ENCODE measurements around the gene TRANK1.
"Not testable (repeated sequence)": the region's sequence is repeated elsewhere in the genome, so short reads cannot be mapped to it uniquely, and the experiment has no call there.

Gene TRANK1

DNA sequence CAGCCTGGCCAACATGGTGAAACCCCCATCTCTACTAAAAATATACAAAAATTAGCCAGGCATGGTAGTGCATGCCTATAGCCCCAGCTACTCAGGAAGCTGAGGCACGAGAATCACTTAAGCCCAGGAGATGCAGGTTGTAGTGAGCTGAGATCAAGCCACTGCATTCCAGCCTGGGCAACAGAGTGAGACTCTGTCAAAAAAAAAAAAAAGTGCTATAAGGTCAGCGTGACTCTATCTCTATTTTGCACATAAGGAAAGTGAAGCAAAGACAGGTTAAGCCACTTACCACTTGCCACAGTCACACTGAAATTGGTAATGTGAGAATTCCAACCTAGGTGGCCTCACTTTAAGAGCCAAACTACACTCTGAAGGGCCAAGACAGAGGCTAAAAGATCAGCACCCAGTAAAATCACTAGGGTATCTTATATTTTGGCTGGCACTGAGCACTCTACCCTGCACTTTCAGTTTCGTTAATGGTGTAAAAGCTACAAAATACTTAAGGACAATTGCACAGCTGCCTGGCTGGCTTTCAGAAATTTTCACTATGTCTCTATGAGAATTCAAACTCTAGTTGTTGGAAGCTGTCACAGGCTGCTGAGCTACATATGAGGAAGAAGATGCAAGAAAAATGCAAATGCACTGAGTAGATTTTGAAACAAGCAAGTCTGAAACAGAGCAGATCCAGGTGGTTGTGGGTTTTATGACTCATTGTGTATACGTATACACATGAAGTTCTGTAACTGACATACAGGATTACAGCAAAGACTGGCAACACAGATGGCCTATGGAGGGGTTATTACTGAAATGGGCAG, 32.7 kb downstream of the TRANK1 start:
- DNase-seq: no peak

DNA sequence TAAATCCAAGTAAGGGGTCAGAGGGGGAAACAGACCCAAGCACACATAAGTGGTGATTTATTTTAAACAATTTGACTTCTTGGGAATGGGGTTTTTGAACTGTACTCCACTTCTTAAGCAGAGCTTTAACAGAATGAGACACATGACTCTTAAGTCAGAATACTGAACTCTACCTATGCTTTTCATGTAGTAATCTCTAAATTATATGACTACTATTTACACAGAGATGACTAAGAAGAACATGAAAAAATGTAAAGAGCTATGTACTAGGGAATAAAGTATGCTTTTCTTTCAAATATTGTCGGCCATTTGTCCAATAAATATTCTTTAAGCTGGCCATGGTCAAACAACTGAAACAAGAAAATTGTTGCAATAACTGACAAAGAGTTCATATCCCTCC, 35.2 kb downstream of the TRANK1 start:
- no peak for DNase-seq

DNA sequence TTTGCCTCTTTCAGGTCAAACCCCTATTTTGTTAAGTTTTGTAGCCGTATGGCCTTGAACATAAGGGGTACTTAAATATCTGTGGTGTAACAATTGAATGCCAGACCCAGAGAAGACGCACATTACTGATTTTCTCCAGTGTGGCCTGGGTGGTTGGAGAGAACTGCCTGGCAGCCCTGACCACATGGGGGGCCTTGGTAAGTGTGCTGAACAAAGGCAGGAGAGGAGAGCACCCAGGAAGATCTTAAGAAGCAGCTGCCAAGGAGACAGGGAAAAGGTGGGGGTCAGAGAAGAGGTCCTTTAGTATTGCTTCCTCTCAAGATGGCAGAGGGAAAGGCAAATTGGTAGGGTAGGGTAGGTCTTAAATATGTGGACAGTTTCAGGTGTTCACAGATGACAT, 35.7 kb downstream of the TRANK1 start:
- no peak for DNase-seq

GRCh38 chr3:36908647-36909180, 36.1 kb downstream of the TRANK1 start:
- no peak for DNase-seq

GRCh38 chr3:36907911-36908646, 36.8 kb downstream of the TRANK1 start:
- DNase-seq: peak; percentile 11

DNA sequence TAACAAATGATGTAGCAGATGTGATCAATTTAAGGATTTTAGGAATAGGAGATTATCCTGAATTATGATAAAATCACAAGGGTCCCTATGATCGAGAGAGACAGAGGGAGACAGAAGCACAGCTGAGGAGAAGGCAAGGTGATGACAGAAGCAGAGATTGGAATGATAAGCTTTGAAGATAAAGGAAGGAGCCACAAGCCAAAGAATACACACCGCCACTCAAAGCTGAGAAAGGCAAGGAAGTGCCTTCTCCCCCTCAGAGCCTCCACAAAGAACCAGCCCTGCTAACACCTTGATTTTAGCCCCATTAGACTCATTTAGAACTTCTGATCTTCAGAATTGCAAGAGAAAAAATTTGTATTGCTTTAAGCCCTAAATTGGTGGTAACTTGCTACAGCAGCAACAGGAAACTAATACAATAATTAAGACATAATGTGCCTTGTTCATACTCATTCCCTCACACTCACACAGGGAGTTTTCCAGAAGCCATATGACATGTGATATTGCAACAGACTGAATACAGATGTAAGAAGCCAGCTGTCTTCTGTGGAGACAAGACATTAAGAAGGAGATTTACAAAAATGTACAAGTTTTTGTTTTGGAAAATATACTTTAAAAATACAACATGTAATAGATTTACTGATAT, 38.2 kb downstream of the TRANK1 start:
- no peak for DNase-seq

GRCh38 chr3:36905545-36905944, 39.3 kb downstream of the TRANK1 start:
- DNase-seq: no peak

- no peak for DNase-seq
Measured at GRCh38 chr3:36904641-36905040, 40.2 kb downstream of the TRANK1 start.

DNA sequence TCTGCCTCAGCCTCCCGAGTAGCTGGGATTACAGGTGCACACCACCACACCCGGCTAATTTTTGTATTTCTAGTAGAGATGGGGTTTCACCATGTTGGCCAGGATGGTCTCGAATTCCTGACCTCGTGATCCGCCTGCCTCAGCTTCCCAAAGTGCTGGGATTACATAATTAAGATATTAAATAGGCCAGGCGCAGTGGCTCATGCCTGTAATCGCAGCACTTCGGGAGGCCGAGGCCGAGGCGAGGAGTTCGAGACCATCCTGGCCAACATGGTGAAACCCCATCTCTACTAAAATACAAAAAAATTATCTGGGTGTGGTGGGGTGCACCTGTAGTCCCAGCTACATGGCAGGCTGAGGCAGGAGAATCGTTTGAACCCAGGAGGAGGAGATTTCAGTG, 40.8 kb downstream of the TRANK1 start:
- not testable (repeated sequence) for DNase-seq

DNA sequence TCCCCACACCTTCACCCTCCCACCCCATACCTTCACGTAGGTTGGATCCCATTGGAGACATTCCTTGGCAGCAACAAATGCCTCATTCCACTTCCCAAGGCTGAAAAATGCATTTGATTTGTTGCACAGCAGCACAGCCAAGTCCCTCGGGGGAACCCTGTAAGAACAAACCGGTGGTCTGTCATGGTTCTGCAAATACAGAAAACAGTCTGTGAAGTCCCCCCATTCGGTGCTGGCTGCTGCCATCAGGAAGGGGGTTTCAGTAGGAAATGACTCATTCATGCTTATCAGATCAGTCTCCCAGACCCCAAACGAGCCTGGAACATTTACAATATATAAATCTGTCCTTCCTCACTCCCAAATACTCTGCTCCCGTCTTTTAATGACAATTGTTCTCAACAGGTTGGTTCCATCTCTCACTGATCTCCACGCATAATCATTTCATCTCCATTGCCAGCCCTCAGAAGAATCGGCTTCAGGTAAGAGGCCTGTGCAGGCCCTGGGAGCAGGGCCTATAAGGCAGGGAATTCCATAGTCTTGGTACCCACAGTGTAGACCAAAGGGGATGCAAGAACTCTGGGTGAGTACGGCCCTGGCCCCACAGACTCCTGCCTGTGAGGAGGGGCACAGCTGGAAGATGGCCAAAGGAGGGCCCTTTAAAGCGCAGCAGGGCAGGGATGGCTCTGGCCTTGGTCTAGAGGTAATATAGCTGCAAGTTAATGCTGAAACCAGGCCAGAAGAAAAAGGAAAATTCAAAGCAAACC, 41.6 kb downstream of the TRANK1 start:
- DNase-seq: no peak

DNA sequence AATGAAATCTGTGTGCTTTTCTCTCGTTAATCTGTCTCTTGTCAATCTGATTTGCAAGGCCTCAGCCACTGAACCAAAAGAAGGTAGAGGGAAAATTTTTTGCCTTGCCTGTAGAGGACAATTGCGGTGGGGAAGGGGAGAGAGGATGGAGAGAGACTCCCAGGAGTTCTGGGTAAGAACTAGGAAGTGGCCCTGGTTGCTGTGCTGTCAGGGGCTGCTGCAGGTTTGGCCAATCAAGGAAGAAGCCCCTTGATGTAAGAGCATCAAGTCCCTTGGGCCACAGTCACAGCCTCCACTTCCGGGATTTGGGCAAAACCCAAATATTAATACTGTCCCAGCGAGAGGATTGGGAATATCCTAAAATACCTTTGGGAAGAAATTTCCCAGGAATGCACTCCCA, 43.3 kb downstream of the TRANK1 start:
- no peak for DNase-seq

GRCh38 chr3:36900474-36901443, 44.1 kb downstream of the TRANK1 start:
- no peak for DNase-seq

DNA sequence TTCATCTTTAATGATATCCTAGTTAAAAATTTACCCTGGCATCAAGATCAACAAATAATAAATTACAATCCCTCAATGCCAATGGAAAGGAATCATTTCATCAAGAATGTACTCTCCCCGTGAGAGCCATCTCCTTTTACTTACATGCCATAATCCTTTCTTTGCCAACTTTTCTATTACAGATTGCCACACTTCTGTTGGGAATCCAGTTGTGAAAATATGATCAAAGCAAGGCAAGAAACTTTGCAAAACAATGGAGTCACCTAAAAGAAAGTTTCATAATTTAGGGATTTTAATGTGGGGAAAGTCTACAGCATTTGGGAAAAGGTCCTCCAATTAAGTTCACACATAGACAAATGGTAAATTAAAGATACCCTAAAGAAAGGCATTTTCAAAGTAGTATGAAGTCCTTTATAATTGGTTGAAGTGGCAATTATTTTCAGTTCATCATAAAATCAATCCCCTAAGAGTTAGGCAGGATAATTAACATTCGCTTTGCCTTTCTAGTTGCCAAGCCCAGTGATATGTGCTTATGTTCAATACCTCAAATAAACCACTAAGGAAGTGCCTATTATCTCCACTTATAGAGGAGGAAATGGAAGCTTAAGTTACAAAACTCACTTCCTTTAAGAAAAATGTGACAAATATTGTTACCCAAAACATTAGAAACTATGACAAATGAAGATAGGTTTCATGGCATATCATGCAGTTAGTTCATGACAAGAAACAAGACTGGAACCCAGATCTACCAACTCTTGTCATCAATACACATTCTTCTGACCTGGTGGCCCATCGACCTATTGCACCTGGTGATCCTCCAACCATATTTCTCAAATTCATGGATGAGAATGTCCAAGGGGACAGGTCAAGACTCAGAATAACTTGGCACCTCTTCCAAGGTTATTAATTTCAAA, 49.1 kb downstream of the TRANK1 start:
- DNase-seq: no peak

DNA sequence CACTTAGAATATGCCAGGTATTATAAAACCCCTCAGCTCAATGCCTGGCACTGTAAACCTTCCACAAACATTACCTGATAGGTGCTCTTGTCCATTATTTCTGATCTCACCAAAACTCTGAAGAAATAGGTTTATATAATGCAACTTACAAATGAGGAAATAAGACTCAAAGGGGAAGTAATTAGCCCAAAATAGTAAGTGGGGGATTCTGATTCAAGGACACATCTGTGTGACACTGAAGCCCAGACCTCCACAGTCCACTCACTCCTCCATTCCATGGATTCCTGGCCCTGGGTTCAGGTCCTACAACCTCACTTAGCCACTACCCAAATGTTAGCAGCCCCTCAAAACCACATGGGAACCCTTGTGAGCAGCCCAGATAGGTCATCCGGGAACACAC, 49.9 kb downstream of the TRANK1 start:
- no peak for DNase-seq

DNA sequence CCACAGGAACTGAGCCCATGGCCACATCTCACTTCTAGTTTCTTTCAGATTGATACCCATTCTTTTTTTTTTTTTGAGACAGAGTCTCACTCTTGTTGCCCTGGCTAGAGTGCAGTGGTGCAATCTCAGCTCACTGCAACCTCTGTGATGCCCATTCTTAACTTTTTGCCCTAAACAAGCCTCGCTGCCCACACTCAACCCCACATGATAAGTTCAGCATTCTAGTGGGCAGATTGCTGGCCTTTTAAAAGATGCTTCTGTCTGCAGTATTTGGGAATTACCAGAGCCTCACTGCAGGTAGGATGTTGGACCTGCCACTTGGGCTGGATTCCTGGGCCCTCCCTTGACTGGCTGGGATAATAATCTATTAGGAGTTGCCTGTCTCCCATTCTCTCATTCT, 51.0 kb downstream of the TRANK1 start:
- no peak for DNase-seq

GRCh38 chr3:36893137-36893557, 51.7 kb downstream of the TRANK1 start:
- DNase-seq: peak; percentile 41

GRCh38 chr3:36892457-36893136, 52.3 kb downstream of the TRANK1 start:
- no peak for DNase-seq

DNA sequence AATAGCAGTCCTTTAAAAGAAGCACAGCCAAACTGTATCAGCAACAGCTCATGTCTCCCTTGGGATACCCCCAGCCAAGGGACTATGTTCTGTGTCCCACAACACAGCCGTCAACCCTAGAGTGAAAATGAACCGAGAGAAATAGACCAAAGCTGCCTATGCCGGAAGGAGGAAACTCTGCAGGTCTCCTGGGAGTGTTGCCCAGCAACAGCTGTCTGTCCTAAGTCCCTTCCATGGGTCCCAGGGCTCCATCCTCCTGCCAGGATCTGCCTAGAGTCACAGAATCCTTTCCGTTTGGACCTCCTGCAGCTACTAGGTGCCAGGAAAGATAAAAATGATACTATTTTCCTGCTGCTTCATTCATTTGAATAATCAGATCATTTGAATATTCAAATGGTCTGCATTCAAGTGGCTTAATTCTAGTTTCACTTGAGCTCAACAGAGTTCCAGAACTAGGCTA, 53.1 kb downstream of the TRANK1 start:
- DNase-seq: no peak

DNA sequence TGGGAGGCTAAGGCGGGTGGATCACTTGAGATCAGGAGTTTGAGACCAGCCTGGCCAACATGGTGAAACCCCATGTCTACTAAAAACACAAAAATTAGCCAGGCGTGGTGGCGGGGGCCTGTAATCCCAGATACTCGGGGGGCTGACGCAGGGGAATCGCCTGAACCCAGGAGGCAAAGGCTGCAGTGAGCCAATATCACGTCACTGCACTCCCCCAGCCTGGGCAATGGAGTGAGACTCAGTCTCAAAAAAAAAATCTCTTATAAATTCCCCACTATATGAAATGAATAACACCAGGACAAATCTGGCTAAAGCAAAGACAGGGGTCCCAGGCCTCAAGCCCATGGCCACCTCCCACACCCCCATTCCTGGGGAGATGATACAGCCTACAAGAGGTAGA, 53.8 kb downstream of the TRANK1 start:
- not testable (repeated sequence) for DNase-seq

DNA sequence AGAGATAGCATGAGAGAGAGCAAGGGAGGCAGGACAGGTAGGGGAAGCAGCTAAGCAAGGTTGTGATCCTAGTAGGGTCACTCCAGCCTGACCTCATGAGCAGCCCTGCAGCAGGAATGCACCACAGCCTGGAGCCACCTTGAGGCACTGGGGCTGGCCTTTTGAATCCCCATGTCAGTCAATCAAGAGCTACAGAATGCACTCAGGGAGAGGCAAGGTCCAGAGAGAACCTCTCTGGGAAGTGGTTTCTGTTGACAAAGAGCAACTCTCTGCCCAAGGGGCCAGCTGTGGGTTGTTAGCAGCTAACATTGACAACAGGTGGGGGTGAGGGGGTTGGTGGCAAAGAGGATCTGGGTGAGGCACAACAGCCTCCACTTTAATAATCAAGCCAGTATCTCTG, 54.6 kb downstream of the TRANK1 start:
- DNase-seq: no peak
